Measurements from ENCODE around the gene PINLYP. TPM values are rescaled to one million over a fixed set of nuclear protein-coding genes. Genes with fewer than 3 reads are reported as not detected.
"Not testable (repeated sequence)": the region's sequence is repeated elsewhere in the genome, so short reads cannot be mapped to it uniquely, and the experiment has no call there.

The PINLYP gene
- total RNA-seq, 2 experiments from 2014 or later, result 3.7 to 4.4 TPM

- Mint-ChIP-seq H3K4me3 (no peak overlapping the region), H3K4me1 (peaks cover 37% of the 10 kb centered on the region), H3K9me3 (no peaks in the 10 kb centered on the region), H3K27ac (no peak overlapping the region), H3K36me3 (ENCODE audit: low read depth) (peaks cover 28% of the 10 kb centered on the region), H3K27me3 (no peaks in the 10 kb centered on the region)
- no peak for DNase-seq
- ChIA-PET CTCF (interaction anchor here (2.0 to 6.2 kb wide), 3 partner anchors 27 to 74 kb away, joined by 4 to 208 read pairs (median 95); partner anchors contain the start of genes PINLYP and XRCC1), POLR2A (interaction anchor here (1.4 to 5.1 kb wide), 4 partner anchors 20 to 94 kb away, joined by 5 to 57 read pairs (median 16); partner anchors contain the start of genes PHLDB3, PINLYP and XRCC1)
Measured at GRCh38 chr19:43598445-43599240, 23.0 kb downstream of the PINLYP start.

GRCh38 chr19:43599635-43600295 is 24.2 kb downstream of the PINLYP start:
- Mint-ChIP-seq H3K4me1 (peaks cover 32% of the 10 kb centered on the region), H3K4me3 (no peak overlapping the region), H3K27ac (no peak overlapping the region), H3K9me3 (no peaks in the 10 kb centered on the region), H3K27me3 (no peaks in the 10 kb centered on the region), H3K36me3 (ENCODE audit: low read depth) (peaks cover 24% of the 10 kb centered on the region)
- ChIA-PET CTCF (interaction anchor here (1.2 to 1.3 kb wide), 2 partner anchors 45 to 69 kb away, joined by 3 to 4 read pairs; no protein-coding TSS in a partner anchor), POLR2A (interaction anchor here (0.6 kb wide), 1 partner anchor 31 kb away, joined by 3 read pairs; no protein-coding TSS in a partner anchor)
- DNase-seq, result no peak

GRCh38 chr19:43600326-43600725 is 24.7 kb downstream of the PINLYP start:
- POLR2A ChIA-PET, H3K27me3 Mint-ChIP-seq, DNase-seq, H3K9me3 Mint-ChIP-seq, H3K4me3 Mint-ChIP-seq, H3K27ac Mint-ChIP-seq: not testable (repeated sequence)
- H3K4me1 Mint-ChIP-seq, result peaks cover 32% of the 10 kb centered on the region
- CTCF ChIA-PET, result interaction anchor here (1.2 to 1.3 kb wide), 2 partner anchors 45 to 68 kb away, joined by 3 to 4 read pairs; no protein-coding TSS in a partner anchor
- H3K36me3 Mint-ChIP-seq (ENCODE audit: low read depth), result peaks cover 24% of the 10 kb centered on the region

GRCh38 chr19:43605875-43606568 is 30.4 kb downstream of the PINLYP start:
- Mint-ChIP-seq H3K36me3 (ENCODE audit: low read depth) (peaks cover 2% of the 10 kb centered on the region), H3K27ac (no peak overlapping the region), H3K4me1 (no peaks in the 10 kb centered on the region), H3K9me3 (no peaks in the 10 kb centered on the region), H3K4me3 (no peak overlapping the region), H3K27me3 (no peaks in the 10 kb centered on the region)
- POLR2A ChIA-PET, result interaction anchor here (0.7 to 1.9 kb wide), 6 partner anchors 8 to 87 kb away, joined by 3 to 7 read pairs (median 4); partner anchors contain the start of genes IRGQ, XRCC1, ZNF428 and ZNF576
- no peak for DNase-seq
- CTCF ChIA-PET, result no interaction called here

- ChIA-PET CTCF (no interaction called here), POLR2A (interaction anchor here (0.7 to 1.8 kb wide), 5 partner anchors 9 to 86 kb away, joined by 3 to 7 read pairs (median 3); partner anchors contain the start of genes XRCC1 and ZNF428)
- DNase-seq, result no peak
- Mint-ChIP-seq H3K36me3 (ENCODE audit: low read depth) (peaks cover 4% of the 10 kb centered on the region), H3K4me1 (no peaks in the 10 kb centered on the region), H3K4me3 (no peak overlapping the region), H3K9me3 (no peaks in the 10 kb centered on the region), H3K27ac (no peak overlapping the region), H3K27me3 (no peaks in the 10 kb centered on the region)
Measured at GRCh38 chr19:43606569-43607229, 31.1 kb downstream of the PINLYP start.

- Mint-ChIP-seq H3K27me3 (no peaks in the 10 kb centered on the region), H3K9me3 (no peaks in the 10 kb centered on the region), H3K4me1 (no peaks in the 10 kb centered on the region), H3K27ac (no peak overlapping the region), H3K36me3 (ENCODE audit: low read depth) (peaks cover 8% of the 10 kb centered on the region), H3K4me3 (no peak overlapping the region)
- DNase-seq, result no peak
- POLR2A ChIA-PET, result interaction anchor here (0.8 to 1.8 kb wide), 3 partner anchors 10 to 33 kb away, joined by 3 to 7 read pairs (median 4); partner anchors contain the start of gene XRCC1
- CTCF ChIA-PET, result no interaction called here
Measured at GRCh38 chr19:43607238-43608205, 31.9 kb downstream of the PINLYP start.

GRCh38 chr19:43609872-43610271 is 34.3 kb downstream of the PINLYP start:
- POLR2A ChIA-PET, result no interaction called here
- Mint-ChIP-seq H3K36me3 (ENCODE audit: low read depth) (peaks cover 11% of the 10 kb centered on the region), H3K9me3 (no peaks in the 10 kb centered on the region), H3K27ac (no peak overlapping the region), H3K27me3 (no peaks in the 10 kb centered on the region), H3K4me1 (no peaks in the 10 kb centered on the region), H3K4me3 (no peak overlapping the region)
- no peak for DNase-seq
- CTCF ChIA-PET, result no interaction called here

GRCh38 chr19:43610493-43610892 is 34.9 kb downstream of the PINLYP start:
- no peak for DNase-seq
- no peaks in the 10 kb centered on the region for H3K9me3 Mint-ChIP-seq
- CTCF ChIA-PET, result no interaction called here
- no peak overlapping the region for H3K4me3 Mint-ChIP-seq
- H3K36me3 Mint-ChIP-seq (ENCODE audit: low read depth), result peaks cover 11% of the 10 kb centered on the region
- H3K4me1 Mint-ChIP-seq, result no peaks in the 10 kb centered on the region
- POLR2A ChIA-PET, result no interaction called here
- H3K27ac Mint-ChIP-seq, result no peak overlapping the region
- H3K27me3 Mint-ChIP-seq, result no peaks in the 10 kb centered on the region

- DNase-seq, result no peak
- H3K4me1 Mint-ChIP-seq, result no peaks in the 10 kb centered on the region
- ChIA-PET CTCF (no interaction called here), POLR2A (interaction anchor here (1.0 kb wide), 1 partner anchor 15 kb away, joined by 3 read pairs; no protein-coding TSS in a partner anchor)
- H3K36me3 Mint-ChIP-seq (ENCODE audit: low read depth), result peaks cover 11% of the 10 kb centered on the region
- H3K27me3 Mint-ChIP-seq, result no peaks in the 10 kb centered on the region
- H3K9me3 Mint-ChIP-seq, result no peaks in the 10 kb centered on the region
- no peak within 1 kb of the TSS for H3K4me3 Mint-ChIP-seq
- H3K27ac Mint-ChIP-seq, result no peak within 1 kb of the TSS
Measured at GRCh38 chr19:43611788-43612187, 36.2 kb downstream of the PINLYP start, which contains the start of gene SRRM5. Gene SRRM5, plus strand, starts transcription at chr19:43612088. Its CDS starts 34 bp downstream, at chr19:43612122.

- Mint-ChIP-seq H3K27ac (no peak overlapping the region), H3K9me3 (no peaks in the 10 kb centered on the region), H3K27me3 (no peaks in the 10 kb centered on the region), H3K36me3 (ENCODE audit: low read depth) (peaks cover 11% of the 10 kb centered on the region), H3K4me3 (no peak overlapping the region), H3K4me1 (no peaks in the 10 kb centered on the region)
- POLR2A ChIA-PET, result interaction anchor here (1.0 kb wide), 1 partner anchor 15 kb away, joined by 3 read pairs; no protein-coding TSS in a partner anchor
- CTCF ChIA-PET, result no interaction called here
- DNase-seq, result no peak
Measured at GRCh38 chr19:43612374-43612773, 36.8 kb downstream of the PINLYP start.

GRCh38 chr19:43616306-43616705 is 40.7 kb downstream of the PINLYP start:
- ChIA-PET CTCF (interaction anchor here (3.0 kb wide), 1 partner anchor 21 kb away, joined by 9 read pairs; no protein-coding TSS in a partner anchor), POLR2A (no interaction called here)
- no peak overlapping the region for H3K4me3 Mint-ChIP-seq

More at GRCh38 chr19:43616306-43616705, 40.7 kb downstream of the PINLYP start:
- peaks cover 17% of the 10 kb centered on the region for H3K4me1 Mint-ChIP-seq
- no peaks in the 10 kb centered on the region for H3K9me3 Mint-ChIP-seq
- H3K36me3 Mint-ChIP-seq (ENCODE audit: low read depth), result peaks cover 9% of the 10 kb centered on the region
- no peak overlapping the region for H3K27ac Mint-ChIP-seq
- DNase-seq, result no peak
- H3K27me3 Mint-ChIP-seq, result no peaks in the 10 kb centered on the region

All from activated CD4-positive, alpha-beta memory T cell treated with anti-CD3 and anti-CD28 coated beads, Interleukin-2, amount 10 ng/mL, durations not matched to agents 7 days and 5 days (primary cell).